K562 (cell line): ENCODE measurements around the gene GTPBP1. TPM values are rescaled to one million over a fixed set of nuclear protein-coding genes. Genes with fewer than 3 reads are reported as not detected.

Experiments
- ATAC-seq: fragments of 200-7000 bp; cut with Tn5 transposase; 3 replicates; pipeline ENCODE4 v1.9.1; 2020; ENCODE audit warnings: moderate library complexity
- BruUV-seq: library from RNA; stranded (reverse); fragments of 400-500 nt; replicated peaks from 2 replicates; lab custom pipeline; 2021; lab: Mats Ljungman, UMichigan
- CTCF ChIA-PET: fragments of 300-600 bp; formaldehyde crosslinking; extraction: SDS; loops from one replicate; lab custom pipeline; 2021; ENCODE audit warnings: low intra/inter-chr PET ratio; lab: Yijun Ruan, JAX
- POLR2A ChIA-PET: fragments of 300-600, 350-650 bp; sonication (Branson Sonifier 250); formaldehyde crosslinking; extraction: SDS; loops from one replicate; lab custom pipeline; 2021; ENCODE audit warnings: antibody characterized with exemption, inconsistent platforms; lab: Yijun Ruan, JAX
- DNase-seq, 4 experiments: peaks; one replicate each; pipeline versions ENCODE4 v3.0.0 to v3.0.0-alpha.2; 2011 to 2018; ENCODE audit warnings: low spot score in 3 of 4, mixed read lengths in 3 of 4; ENCODE audit errors: extremely low read depth in 1 of 4
- FAIRE-seq: peaks from 2 replicates; lab custom pipeline; 2011; peaks lifted over from hg19 to GRCh38; lab: Jason Lieb, UNC
- H2AFZ ChIP-seq: 2 replicates; pipeline ENCODE4 v1.6.0; 2011; ENCODE audit warnings: low read depth, low read length, control low read depth, inconsistent platforms
- H3K27ac ChIP-seq: fragments of 200-600 bp; 3 replicates; pipeline ENCODE4 v1.8.0; 2011; ENCODE audit warnings: low read depth, mild to moderate bottlenecking, control low read depth, inconsistent platforms, low read length, moderate library complexity, mixed read lengths; ENCODE audit errors: extremely low read depth
- H3K27me3 ChIP-seq, 2 experiments: fragments of 300-600 bp in 1 of 2; 2 replicates in 1 of 2; 3 replicates in 1 of 2; pipeline versions ENCODE4 v1.6.0 to v1.8.0; 2011; ENCODE audit warnings: inconsistent platforms in 2 of 2, low read length in 2 of 2, mild to moderate bottlenecking in 1 of 2, mixed read lengths in 1 of 2, moderate library complexity in 1 of 2; ENCODE audit not compliant: control insufficient read depth in 2 of 2, insufficient read depth in 2 of 2
- H3K36me3 ChIP-seq: fragments of 300-600 bp; 3 replicates; pipeline ENCODE4 v1.8.0; 2011; ENCODE audit warnings: mild to moderate bottlenecking, low read length, inconsistent platforms; ENCODE audit not compliant: control insufficient read depth, insufficient read depth
- H3K4me1 ChIP-seq, 2 experiments: fragments of 200-600 bp in 1 of 2; replicated peaks in 1 of 2; 2 replicates in 1 of 2; 3 replicates in 1 of 2; pipeline versions ENCODE4 v1.5.1 to v1.8.0; 2011; ENCODE audit warnings: inconsistent platforms in 2 of 2, low read length in 2 of 2, mild to moderate bottlenecking in 1 of 2, mixed read lengths in 1 of 2, moderate library complexity in 1 of 2; ENCODE audit not compliant: control insufficient read depth in 2 of 2, insufficient read depth in 2 of 2
- H3K4me2 ChIP-seq: 2 replicates; pipeline ENCODE4 v1.6.1; 2011; ENCODE audit warnings: low read length, control low read depth, inconsistent platforms, mixed read lengths; ENCODE audit not compliant: insufficient read depth
- H3K4me3 ChIP-seq: fragments of 200-600 bp; sonication (generic), shearing (Covaris generic); 2 replicates; pipeline ENCODE4 v1.5.1; 2016; ENCODE audit warnings: control low read depth, inconsistent platforms
- H3K79me2 ChIP-seq: fragments of 200-600 bp; 3 replicates; pipeline ENCODE4 v1.8.0; 2011; ENCODE audit warnings: low read length, inconsistent platforms; ENCODE audit not compliant: control insufficient read depth, insufficient read depth
- H3K9ac ChIP-seq, 2 experiments: 2 replicates each; pipeline versions ENCODE4 v1.6.0 to v1.6.1; 2011; ENCODE audit warnings: low read depth in 2 of 2, low read length in 2 of 2, control low read depth in 1 of 2, inconsistent platforms in 1 of 2, mild to moderate bottlenecking in 1 of 2, mixed read lengths in 1 of 2; ENCODE audit not compliant: insufficient read depth in 1 of 2
- H3K9me1 ChIP-seq: one replicate; pipeline ENCODE4 v1.6.0; 2011; ENCODE audit warnings: inconsistent platforms, mild to moderate bottlenecking, low read length, moderate library complexity; ENCODE audit not compliant: control insufficient read depth, insufficient read depth
- H3K9me3 ChIP-seq: replicated peaks from 2 replicates; pipeline ENCODE4 v1.5.1; 2011; ENCODE audit warnings: low read depth, low read length, inconsistent platforms; ENCODE audit not compliant: control insufficient read depth, insufficient read depth
- H4K20me1 ChIP-seq: replicated peaks from 2 replicates; pipeline ENCODE4 v1.6.1; 2011; ENCODE audit warnings: low read length, inconsistent platforms, mixed read lengths; ENCODE audit not compliant: control insufficient read depth, insufficient read depth
- FOS ChIP-seq: IDR thresholded peaks from 3 replicates; pipeline ENCODE4 v1.6.1; 2011; ENCODE audit not compliant: insufficient read length; ENCODE audit errors: extremely low read depth
- HNRNPLL ChIP-seq: fragments of 200-400 bp; formaldehyde crosslinking; IDR thresholded peaks from 2 replicates; pipeline ENCODE4 v1.6.1; 2017; ENCODE audit warnings: low read length, low read depth, mild to moderate bottlenecking; ENCODE audit not compliant: poor library complexity, severe bottlenecking
- SETDB1 ChIP-seq: IDR thresholded peaks from one replicate; pipeline ENCODE4 v1.6.1; 2012; ENCODE audit warnings: low read length, control low read depth, inconsistent platforms
- STAG1 ChIP-seq: sonication (generic); formaldehyde crosslinking; IDR thresholded peaks from 2 replicates; pipeline ENCODE4 v1.5.0; 2020; ENCODE audit warnings: missing genetic modification reagents, borderline replicate concordance
- TFAP4 ChIP-seq: sonication (generic); formaldehyde crosslinking; IDR thresholded peaks from 2 replicates; pipeline ENCODE4 v1.8.0; 2022; ENCODE audit warnings: missing genetic modification reagents, mild to moderate bottlenecking, moderate library complexity, borderline replicate concordance
- ZBTB34 ChIP-seq: fragments of 250-450 bp; sonication (Bioruptor Pico); IDR thresholded peaks from 2 replicates; pipeline ENCODE4 v1.8.0; 2021; ENCODE audit warnings: mild to moderate bottlenecking, moderate library complexity
- ZFPM2 ChIP-seq: fragments of 250-450 bp; sonication (Bioruptor Pico); IDR thresholded peaks from 2 replicates; pipeline ENCODE4 v1.5.1; 2022; ENCODE audit warnings: mild to moderate bottlenecking
- ZNF282 ChIP-seq: sonication (generic); formaldehyde crosslinking; IDR thresholded peaks from 2 replicates; pipeline ENCODE4 v1.8.1; 2023; ENCODE audit warnings: missing genetic modification reagents
- ZNF3 ChIP-seq: fragments of 250-450 bp; sonication (Bioruptor Pico); IDR thresholded peaks from 2 replicates; pipeline ENCODE4 v1.5.0; 2021; ENCODE audit warnings: mild to moderate bottlenecking, moderate library complexity
- whole genome bisulfite sequencing: fragments of 100-300 bp; shearing (Covaris generic); methylation state at CpG from one replicate; pipeline ENCODE4 v1.1.6; 2016; ENCODE audit warnings: low coverage, mixed read lengths; ENCODE audit not compliant: insufficient coverage; ENCODE audit errors: missing lambda C conversion rate; 5-methylcytosine and 5-hydroxymethylcytosine counted together
- in situ Hi-C: fragments of 300-500 bp; cut with MboI; formaldehyde crosslinking; loops from 4 replicates; pipeline ENCODE4 v1.15.0; 2018; ENCODE audit warnings: inconsistent platforms, mixed read lengths
- intact Hi-C: fragments of 100-400 bp; cut with micrococcal nuclease; formaldehyde crosslinking; loops from 2 replicates; pipeline ENCODE4 v1.14.2; 2022
- polyA plus RNA-seq, 8 experiments: library from polyadenylated mRNA; depleted of rRNA in 4 of 8; stranded (reverse) in 5 of 8; unstranded in 3 of 8; fragments of >200 nt; fragmentation: Nextera tagmentation in 2 of 8; fragmentation: Illumina TruSeq in 1 of 8; extraction: Ambion mirVana in 2 of 8; extraction: Trizol in 1 of 8; gene quantifications; 2 replicates each; pipeline versions ENCODE4 v1.2.1 to v1.2.3, GENCODE V29; 2011 to 2014; ENCODE audit warnings: inconsistent platforms in 1 of 8, missing spikeins in 1 of 8
- total RNA-seq, 7 experiments: library from RNA; depleted of rRNA in 6 of 7; stranded (reverse); fragments of >200 nt in 6 of 7; fragmentation: Illumina TruSeq in 2 of 7; extraction: Trizol in 2 of 7; gene quantifications; 2 replicates each; pipeline versions ENCODE4 v1.2.1 to v1.2.3, GENCODE V29; 2011 to 2021; ENCODE audit warnings: low replicate concordance in 1 of 7

GTPBP1 gene
- total and polyA plus RNA-seq, 9 of the 15 experiments (the other 6 are each of a cell fraction or from before 2014, with no cell fraction given): 0.83 to 53.2 (median 23.3) TPM

- peaks cover 3 to 47% of the 10 kb centered on the region in 2 experiments; a peak in 4 of 5 replicates for H3K4me1 ChIP-seq
- no peaks in the 10 kb centered on the region for H3K9me3 ChIP-seq
- ChIA-PET POLR2A (interaction anchor here (5.3 kb wide), 1 partner anchor 10 kb away, joined by 25 read pairs; no protein-coding TSS in a partner anchor), CTCF (no interaction called here)
- no peak overlapping the region for H3K4me3 ChIP-seq
- H3K27me3 ChIP-seq: no peaks in the 10 kb centered on the region
- H4K20me1 ChIP-seq: no peaks in the 10 kb centered on the region; the same call in 1 of the 2 replicates
- TF ChIP-seq ZNF282 (CRISPR knock-in tag) (no peak), ZNF3 (CRISPR knock-in tag) (peak; percentile 78)
- no peak overlapping the region for H3K27ac ChIP-seq
- no peak for FAIRE-seq
- 80% methylated on average over 7 of the region's 7 CpGs for WGBS
- no peak for DNase-seq
- no peaks in the 10 kb centered on the region for H3K36me3 ChIP-seq
- in situ Hi-C loops: no loop called here
- H3K9ac ChIP-seq: no peak overlapping the region
- no peak overlapping the region for H2AFZ ChIP-seq
- ATAC-seq: no peak
- H3K4me2 ChIP-seq: no peak overlapping the region
- intact Hi-C loops: no loop called here
- no TSS peak for BruUV-seq
- peaks cover 16% of the 10 kb centered on the region for H3K79me2 ChIP-seq
- H3K9me1 ChIP-seq: no peaks in the 10 kb centered on the region
Observed at GRCh38 chr22:38759005-38759404, 53.3 kb downstream of the GTPBP1 start.

GRCh38 chr22:38760477-38761201 lies 54.9 kb downstream of the GTPBP1 start:
- Histone ChIP-seq H2AFZ (no peak overlapping the region), H3K9ac (peak overlapping the region in 1 of 2 experiments; percentile 64; a peak in 1 of 4 replicates), H3K27ac (no peak overlapping the region), H3K9me3 (no peaks in the 10 kb centered on the region), H4K20me1 (no peaks in the 10 kb centered on the region), H3K9me1 (no peaks in the 10 kb centered on the region), H3K4me3 (no peak overlapping the region), H3K79me2 (peaks cover 4% of the 10 kb centered on the region; the same call in 1 of the 3 replicates), H3K4me1 (peaks cover 0 to 39% of the 10 kb centered on the region in 2 experiments; a peak in 3 of 5 replicates), H3K27me3 (no peaks in the 10 kb centered on the region), H3K4me2 (no peak overlapping the region), H3K36me3 (no peaks in the 10 kb centered on the region)
- CTCF ChIA-PET: no interaction called here
- POLR2A ChIA-PET: interaction anchor here (0.6 to 5.3 kb wide), 3 partner anchors 8 to 1271 kb away, joined by 3 to 25 read pairs (median 3); no protein-coding TSS in a partner anchor
- in situ Hi-C loops (loop anchor here (10.0 kb wide), 1 partner anchor 244 kb away; no protein-coding TSS in a partner anchor), intact Hi-C loops (loop anchor here (10.0 kb wide), 1 partner anchor 244 kb away; no protein-coding TSS in a partner anchor)
- BruUV-seq: no TSS peak
- ATAC-seq: no peak
- FAIRE-seq: no peak
- no peak for DNase-seq
- 47% methylated on average over 5 of the region's 12 CpGs for WGBS
- TF ChIP-seq STAG1 (no peak), FOS (no peak), ZBTB34 (no peak), ZFPM2 (CRISPR knock-in tag) (no peak), HNRNPLL (no peak), SETDB1 (no peak), TFAP4 (CRISPR knock-in tag) (no peak)
